Keratinocyte (primary cell): ENCODE measurements around the gene CDS2. TPM values are rescaled to one million over a fixed set of nuclear protein-coding genes. Genes with fewer than 3 reads are reported as not detected.

ENCODE experiments used
- DNase-seq: peaks from one replicate; pipeline ENCODE4 v3.0.0-alpha.2; 2011; ENCODE audit warnings: low read depth, missing footprints, low spot score
- FAIRE-seq: peaks from 2 replicates; lab custom pipeline; 2011; peaks lifted over from hg19 to GRCh38; lab: Jason Lieb, UNC
- H2AFZ ChIP-seq: 2 replicates; pipeline ENCODE4 v1.6.0; 2012; ENCODE audit warnings: low read length, control low read depth, inconsistent platforms; ENCODE audit not compliant: control insufficient read depth
- H3K27ac ChIP-seq: 2 replicates; pipeline ENCODE4 v1.5.1; 2011; ENCODE audit warnings: low read length; ENCODE audit not compliant: control insufficient read depth, insufficient read depth
- H3K27me3 ChIP-seq: 3 replicates; pipeline ENCODE4 v1.6.0; 2011; ENCODE audit warnings: low read length; ENCODE audit not compliant: control insufficient read depth, insufficient read depth; ENCODE audit errors: extremely low read depth
- H3K36me3 ChIP-seq, 2 experiments: 2 replicates in 1 of 2; 3 replicates in 1 of 2; pipeline ENCODE4 v1.5.1; 2011; ENCODE audit warnings: low read length in 2 of 2, mild to moderate bottlenecking in 1 of 2; ENCODE audit not compliant: control insufficient read depth in 2 of 2, insufficient read depth in 2 of 2; ENCODE audit errors: extremely low read depth in 1 of 2
- H3K4me1 ChIP-seq: 3 replicates; pipeline ENCODE4 v1.5.1; 2011; ENCODE audit warnings: low read length; ENCODE audit not compliant: control insufficient read depth, insufficient read depth; ENCODE audit errors: extremely low read depth
- H3K4me2 ChIP-seq: 3 replicates; pipeline ENCODE4 v1.6.0; 2011; ENCODE audit warnings: low read depth, low read length; ENCODE audit not compliant: control insufficient read depth, insufficient read depth; ENCODE audit errors: extremely low read depth
- H3K4me3 ChIP-seq, 3 experiments: fragments of 200-600 bp in 1 of 3; sonication (generic) in 1 of 3; 2 replicates in 2 of 3; 3 replicates in 1 of 3; pipeline ENCODE4 v1.5.1; 2011 to 2016; ENCODE audit warnings: low read length in 3 of 3, mild to moderate bottlenecking in 3 of 3, control low read depth in 2 of 3, inconsistent platforms in 1 of 3, low read depth in 1 of 3, mixed read lengths in 1 of 3, mixed run types in 1 of 3, moderate library complexity in 1 of 3; ENCODE audit not compliant: control insufficient read depth in 2 of 3, insufficient read depth in 2 of 3; ENCODE audit errors: extremely low read depth in 1 of 3
- H3K79me2 ChIP-seq: 2 replicates; pipeline ENCODE4 v1.6.0; 2012; ENCODE audit warnings: low read length; ENCODE audit not compliant: control insufficient read depth, insufficient read depth
- H3K9ac ChIP-seq: 3 replicates; pipeline ENCODE4 v1.6.0; 2011; ENCODE audit warnings: low read length; ENCODE audit not compliant: control insufficient read depth, insufficient read depth; ENCODE audit errors: extremely low read depth
- H3K9me1 ChIP-seq: 3 replicates; pipeline ENCODE4 v1.6.0; 2011; ENCODE audit warnings: low read length; ENCODE audit not compliant: control insufficient read depth, insufficient read depth; ENCODE audit errors: extremely low read depth
- H3K9me3 ChIP-seq: 2 replicates; pipeline ENCODE4 v1.5.1; 2012; ENCODE audit warnings: low read depth, low read length; ENCODE audit not compliant: control insufficient read depth
- H4K20me1 ChIP-seq: 3 replicates; pipeline ENCODE4 v1.6.0; 2011; ENCODE audit warnings: low read length; ENCODE audit not compliant: control insufficient read depth, insufficient read depth; ENCODE audit errors: extremely low read depth
- EZH2 ChIP-seq: IDR thresholded peaks from one replicate; pipeline ENCODE4 v1.6.1; 2012; ENCODE audit warnings: inconsistent platforms, mild to moderate bottlenecking, low read length, moderate library complexity
- dilution Hi-C: fragments of 300-500 bp; cut with MboI; formaldehyde crosslinking; loops from one replicate; pipeline ENCODE4 v1.7.0; 2020; ENCODE audit warnings: low sequenced_read_pairs; ENCODE audit not compliant: extremely low pct_ligation_motif_present
- polyA plus RNA-seq, 5 experiments: library from polyadenylated mRNA; depleted of rRNA in 3 of 5; stranded (reverse) in 3 of 5; stranded (forward) in 1 of 5; unstranded in 1 of 5; fragments of >200 nt; gene quantifications; 1 replicate in 1 of 5; 2 replicates in 3 of 5; 3 replicates in 1 of 5; pipeline versions ENCODE4 v1.2.1 to v1.2.3, GENCODE V29; 2011 to 2012; ENCODE audit warnings: missing spikeins in 2 of 5, low read depth in 1 of 5, low replicate concordance in 1 of 5
- TF ChIP-seq, protein P1 (sequence below), 3 experiments: IDR thresholded peaks in 1 of 3; conservative IDR thresholded peaks in 1 of 3; optimal IDR thresholded peaks in 1 of 3; 2 replicates in 2 of 3; 3 replicates in 1 of 3; pipeline versions ENCODE3 to v1.5.1; 2011; ENCODE audit warnings: low read length in 3 of 3, mild to moderate bottlenecking in 3 of 3, moderate library complexity in 2 of 3, control low read depth in 1 of 3, inconsistent platforms in 1 of 3; ENCODE audit not compliant: insufficient read depth in 2 of 3; ENCODE audit errors: extremely low read depth in 1 of 3

Gene CDS2
- polyA plus RNA-seq, 1 donor (not counting 4 experiments of a cell fraction or from before 2014, with no cell fraction given), result 67.1 TPM

GRCh38 chr20:5085380-5085779 lies 41.4 kb upstream of the CDS2 start:
- Histone ChIP-seq H4K20me1 (no peaks in the 10 kb centered on the region), H3K27me3 (no peaks in the 10 kb centered on the region), H3K9me3 (no peaks in the 10 kb centered on the region), H3K4me3 (no peak overlapping the region), H3K9me1 (no peaks in the 10 kb centered on the region), H3K4me1 (no peaks in the 10 kb centered on the region), H3K36me3 (no peaks in the 10 kb centered on the region), H2AFZ (no peak overlapping the region), H3K4me2 (no peak overlapping the region), H3K27ac (no peak overlapping the region), H3K79me2 (no peaks in the 10 kb centered on the region), H3K9ac (no peak overlapping the region)
- TF ChIP-seq, protein P1, sequence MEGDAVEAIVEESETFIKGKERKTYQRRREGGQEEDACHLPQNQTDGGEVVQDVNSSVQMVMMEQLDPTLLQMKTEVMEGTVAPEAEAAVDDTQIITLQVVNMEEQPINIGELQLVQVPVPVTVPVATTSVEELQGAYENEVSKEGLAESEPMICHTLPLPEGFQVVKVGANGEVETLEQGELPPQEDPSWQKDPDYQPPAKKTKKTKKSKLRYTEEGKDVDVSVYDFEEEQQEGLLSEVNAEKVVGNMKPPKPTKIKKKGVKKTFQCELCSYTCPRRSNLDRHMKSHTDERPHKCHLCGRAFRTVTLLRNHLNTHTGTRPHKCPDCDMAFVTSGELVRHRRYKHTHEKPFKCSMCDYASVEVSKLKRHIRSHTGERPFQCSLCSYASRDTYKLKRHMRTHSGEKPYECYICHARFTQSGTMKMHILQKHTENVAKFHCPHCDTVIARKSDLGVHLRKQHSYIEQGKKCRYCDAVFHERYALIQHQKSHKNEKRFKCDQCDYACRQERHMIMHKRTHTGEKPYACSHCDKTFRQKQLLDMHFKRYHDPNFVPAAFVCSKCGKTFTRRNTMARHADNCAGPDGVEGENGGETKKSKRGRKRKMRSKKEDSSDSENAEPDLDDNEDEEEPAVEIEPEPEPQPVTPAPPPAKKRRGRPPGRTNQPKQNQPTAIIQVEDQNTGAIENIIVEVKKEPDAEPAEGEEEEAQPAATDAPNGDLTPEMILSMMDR (optimal IDR thresholded peaks at IDR 0.05 in 1 of 3, IDR thresholded peaks at IDR 0.05 in 1 of 3, conservative IDR thresholded peaks at IDR 0.05 in 1 of 3; ENCODE audit: extremely low read depth in 1 of 3, insufficient read depth in 2 of 3, low read length in 3 of 3), result no peak
- TF ChIP-seq EZH2, result no peak
- DNase-seq, result no peak
- FAIRE-seq, result no peak
- dilution Hi-C loops, result no loop called here

DNA sequence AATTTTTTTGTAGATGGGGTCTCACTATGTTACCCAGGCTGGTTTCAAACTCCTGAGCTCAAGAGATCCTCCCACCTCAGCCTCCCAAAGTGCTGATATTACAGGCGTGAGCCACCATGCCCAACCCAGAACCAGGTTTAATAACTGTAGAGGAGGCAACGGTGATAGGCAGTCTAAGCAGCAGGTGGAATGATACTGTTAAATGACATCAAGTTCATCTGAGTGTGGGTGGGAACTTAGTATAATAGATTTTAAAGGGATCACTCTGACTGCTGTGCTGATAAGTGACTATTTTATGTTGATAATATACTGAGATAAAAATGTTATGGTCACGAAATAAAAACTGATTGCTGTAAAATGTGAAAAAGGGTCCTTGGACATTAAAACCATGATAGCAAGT lies 38.1 kb upstream of the CDS2 start:
- DNase-seq (no peak), FAIRE-seq (no peak)
- TF ChIP-seq, protein P1 (optimal IDR thresholded peaks at IDR 0.05 in 1 of 3, IDR thresholded peaks at IDR 0.05 in 1 of 3, conservative IDR thresholded peaks at IDR 0.05 in 1 of 3; ENCODE audit: extremely low read depth in 1 of 3, insufficient read depth in 2 of 3, low read length in 3 of 3), result no peak
- no peak for TF ChIP-seq EZH2
- Histone ChIP-seq H2AFZ (no peak overlapping the region), H3K4me3 (no peak overlapping the region), H3K36me3 (peaks cover 0 to 3% of the 10 kb centered on the region in 2 experiments), H3K4me2 (no peak overlapping the region), H3K27me3 (no peaks in the 10 kb centered on the region), H4K20me1 (no peaks in the 10 kb centered on the region), H3K27ac (no peak overlapping the region), H3K4me1 (no peaks in the 10 kb centered on the region), H3K79me2 (no peaks in the 10 kb centered on the region), H3K9me1 (no peaks in the 10 kb centered on the region), H3K9ac (no peak overlapping the region), H3K9me3 (no peaks in the 10 kb centered on the region)
- dilution Hi-C loops, result no loop called here
